ENCODE measurements around the gene MARK1.

DNA sequence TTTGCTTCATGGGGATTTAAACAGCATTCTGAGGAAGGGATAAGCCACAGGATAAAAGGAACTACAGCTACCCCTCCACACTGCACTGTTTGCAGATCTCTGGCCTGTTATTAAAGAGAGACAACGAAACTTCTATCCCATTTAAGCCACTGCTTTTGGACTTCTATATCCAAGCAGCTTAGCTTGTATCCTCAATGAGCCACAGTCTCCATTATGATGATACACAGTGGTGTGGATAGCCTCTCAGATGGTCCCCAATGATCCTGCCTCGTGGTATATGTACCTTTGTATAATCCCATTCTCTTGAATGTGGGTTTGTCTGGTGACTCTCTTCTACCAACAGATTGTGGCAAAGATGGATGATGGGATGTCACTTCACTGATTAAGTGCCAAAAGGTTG, 36.0 kb upstream of the MARK1 start:
- TF ChIP-seq, protein P1, sequence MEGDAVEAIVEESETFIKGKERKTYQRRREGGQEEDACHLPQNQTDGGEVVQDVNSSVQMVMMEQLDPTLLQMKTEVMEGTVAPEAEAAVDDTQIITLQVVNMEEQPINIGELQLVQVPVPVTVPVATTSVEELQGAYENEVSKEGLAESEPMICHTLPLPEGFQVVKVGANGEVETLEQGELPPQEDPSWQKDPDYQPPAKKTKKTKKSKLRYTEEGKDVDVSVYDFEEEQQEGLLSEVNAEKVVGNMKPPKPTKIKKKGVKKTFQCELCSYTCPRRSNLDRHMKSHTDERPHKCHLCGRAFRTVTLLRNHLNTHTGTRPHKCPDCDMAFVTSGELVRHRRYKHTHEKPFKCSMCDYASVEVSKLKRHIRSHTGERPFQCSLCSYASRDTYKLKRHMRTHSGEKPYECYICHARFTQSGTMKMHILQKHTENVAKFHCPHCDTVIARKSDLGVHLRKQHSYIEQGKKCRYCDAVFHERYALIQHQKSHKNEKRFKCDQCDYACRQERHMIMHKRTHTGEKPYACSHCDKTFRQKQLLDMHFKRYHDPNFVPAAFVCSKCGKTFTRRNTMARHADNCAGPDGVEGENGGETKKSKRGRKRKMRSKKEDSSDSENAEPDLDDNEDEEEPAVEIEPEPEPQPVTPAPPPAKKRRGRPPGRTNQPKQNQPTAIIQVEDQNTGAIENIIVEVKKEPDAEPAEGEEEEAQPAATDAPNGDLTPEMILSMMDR (IDR thresholded peaks at IDR 0.05; ENCODE audit: low read length), result no peak
- no peak for TF ChIP-seq EZH2 (optimal IDR thresholded peaks at IDR 0.05; ENCODE audit: low read depth, low read length)
